Measurements from ENCODE around the gene NHEJ1.
"Not testable (repeated sequence)": the region's sequence is repeated elsewhere in the genome, so short reads cannot be mapped to it uniquely, and the experiment has no call there.

NHEJ1 gene, protein sequence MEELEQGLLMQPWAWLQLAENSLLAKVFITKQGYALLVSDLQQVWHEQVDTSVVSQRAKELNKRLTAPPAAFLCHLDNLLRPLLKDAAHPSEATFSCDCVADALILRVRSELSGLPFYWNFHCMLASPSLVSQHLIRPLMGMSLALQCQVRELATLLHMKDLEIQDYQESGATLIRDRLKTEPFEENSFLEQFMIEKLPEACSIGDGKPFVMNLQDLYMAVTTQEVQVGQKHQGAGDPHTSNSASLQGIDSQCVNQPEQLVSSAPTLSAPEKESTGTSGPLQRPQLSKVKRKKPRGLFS

DNA sequence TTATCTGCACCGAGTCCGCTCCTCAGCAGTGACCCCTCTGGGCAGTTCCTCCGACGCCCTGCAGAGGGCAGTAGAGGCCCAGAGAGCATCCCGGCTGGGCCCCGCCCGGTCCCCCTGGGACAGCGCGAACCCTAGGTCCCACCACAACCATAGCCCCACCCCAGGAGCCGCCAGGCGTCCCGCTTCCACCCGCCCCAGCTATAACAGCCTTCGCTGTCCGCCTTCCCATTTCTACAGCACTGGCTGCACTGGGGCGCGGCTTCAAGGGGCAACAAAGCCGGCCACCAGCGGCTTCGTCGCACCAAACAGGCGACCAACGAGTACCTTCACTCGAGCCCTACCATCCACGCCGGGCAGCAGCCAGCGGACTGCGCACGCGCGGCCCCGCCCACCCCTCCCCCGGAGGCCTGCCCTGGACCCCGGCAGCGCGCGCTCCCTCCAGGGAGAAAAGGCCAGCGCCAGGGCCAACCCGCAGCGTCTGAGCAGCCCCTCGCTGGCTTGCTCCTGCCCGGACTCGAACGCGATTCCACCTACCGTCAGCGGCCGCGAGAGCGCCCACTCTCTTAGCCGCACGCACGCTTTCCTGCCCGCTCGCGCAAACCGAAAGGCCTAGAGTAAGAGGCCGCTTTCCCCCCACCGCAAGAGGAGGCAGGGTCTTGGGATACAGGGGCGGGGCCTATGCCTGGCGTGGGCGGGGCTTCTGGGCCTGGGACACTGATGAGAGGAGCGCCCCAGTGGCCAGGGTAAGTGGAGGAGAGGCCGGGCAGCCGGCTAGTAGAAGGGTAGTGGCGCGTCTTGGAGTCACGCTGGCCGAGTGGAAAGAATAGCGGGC is at the start of gene NHEJ1:
Gene NHEJ1 (minus strand): TSS at position 630 of the 832 bp plus-strand sequence. CDS start 2,453 bp downstream, outside the sequence.
- DNase-seq, result peak; percentile 87

DNA sequence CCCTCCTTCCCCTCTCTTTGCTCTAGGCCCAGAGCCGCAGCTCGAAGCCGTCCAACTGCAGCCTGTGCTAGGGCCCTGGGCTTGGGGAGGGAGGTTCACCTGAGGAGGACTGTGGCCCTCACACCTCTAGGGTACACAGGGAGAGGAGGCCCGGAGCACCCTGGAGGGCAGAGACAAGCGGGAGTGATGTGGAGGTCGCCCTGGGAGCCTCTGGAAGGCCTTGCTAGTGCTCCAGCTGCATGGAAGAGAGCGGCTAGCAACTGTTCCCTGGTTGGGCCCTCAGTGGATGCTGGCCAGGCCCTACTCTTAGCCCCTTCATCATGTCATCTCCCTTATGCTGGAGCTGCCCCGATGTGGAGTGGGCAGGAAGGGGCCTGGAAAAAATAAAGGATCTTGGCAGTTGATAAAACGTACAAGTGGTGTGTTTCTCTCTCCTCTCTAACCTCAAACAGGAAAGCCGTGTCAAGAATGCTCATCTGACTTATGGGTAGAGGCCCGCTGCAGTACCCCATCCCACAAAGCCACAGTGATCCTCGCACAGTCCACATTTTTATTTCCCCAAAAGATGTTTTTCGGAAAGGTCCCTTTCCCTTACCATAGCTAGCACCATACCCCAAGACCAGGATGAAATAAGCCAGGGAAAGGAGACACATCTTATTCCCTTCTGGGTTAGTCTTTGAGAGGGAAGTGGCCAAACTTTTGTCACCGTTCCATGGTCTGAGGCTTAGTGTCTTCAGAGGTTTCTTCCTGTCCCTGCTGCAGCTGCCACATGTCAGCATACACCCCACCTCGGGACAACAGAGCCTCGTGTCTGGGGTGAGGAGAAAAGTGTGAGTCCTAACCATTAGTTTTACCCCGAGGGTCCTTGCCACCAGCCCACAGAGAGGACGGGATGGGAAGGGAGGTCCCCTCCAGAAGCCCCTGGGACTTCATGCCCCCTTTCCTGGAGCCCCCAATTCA is 48.9 kb upstream of the NHEJ1 start:
- no peak for DNase-seq

DNA sequence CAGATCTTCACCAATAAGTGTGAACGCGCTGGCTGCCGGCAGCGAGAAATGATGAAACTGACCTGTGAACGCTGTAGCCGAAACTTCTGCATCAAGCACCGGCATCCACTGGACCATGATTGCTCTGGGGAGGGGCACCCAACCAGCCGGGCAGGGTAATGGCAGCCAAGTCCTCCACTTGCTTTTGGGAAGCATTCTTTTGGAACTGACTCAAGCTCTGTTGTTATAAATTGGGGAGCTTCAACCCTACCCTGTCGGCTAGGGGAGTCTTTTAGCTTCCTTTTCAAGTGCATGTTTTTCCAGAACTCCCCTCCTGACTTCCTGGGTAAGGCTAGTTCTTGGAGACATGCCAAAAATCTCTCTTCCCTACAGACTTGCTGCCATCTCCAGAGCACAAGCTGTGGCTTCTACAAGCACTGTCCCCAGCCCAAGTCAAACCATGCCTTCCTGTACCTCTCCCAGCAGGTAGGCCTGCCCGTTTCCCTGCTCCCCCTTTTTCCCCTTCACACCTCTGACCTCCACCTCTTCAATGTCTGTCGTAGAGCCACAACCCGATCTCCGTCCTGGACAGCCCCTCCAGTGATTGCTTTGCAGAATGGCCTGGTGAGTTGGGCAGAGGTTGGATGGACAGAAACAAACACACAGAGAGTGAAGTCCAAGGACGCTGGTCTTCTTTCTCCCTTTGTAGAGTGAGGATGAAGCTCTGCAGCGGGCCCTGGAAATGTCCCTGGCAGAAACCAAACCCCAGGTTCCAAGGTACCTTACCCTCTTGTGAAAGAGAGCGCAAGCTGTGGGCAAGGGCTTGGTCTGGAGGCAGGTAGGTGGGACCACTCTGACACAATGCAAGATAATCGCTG is 47.5 kb upstream of the NHEJ1 start:
- no peak for DNase-seq

DNA sequence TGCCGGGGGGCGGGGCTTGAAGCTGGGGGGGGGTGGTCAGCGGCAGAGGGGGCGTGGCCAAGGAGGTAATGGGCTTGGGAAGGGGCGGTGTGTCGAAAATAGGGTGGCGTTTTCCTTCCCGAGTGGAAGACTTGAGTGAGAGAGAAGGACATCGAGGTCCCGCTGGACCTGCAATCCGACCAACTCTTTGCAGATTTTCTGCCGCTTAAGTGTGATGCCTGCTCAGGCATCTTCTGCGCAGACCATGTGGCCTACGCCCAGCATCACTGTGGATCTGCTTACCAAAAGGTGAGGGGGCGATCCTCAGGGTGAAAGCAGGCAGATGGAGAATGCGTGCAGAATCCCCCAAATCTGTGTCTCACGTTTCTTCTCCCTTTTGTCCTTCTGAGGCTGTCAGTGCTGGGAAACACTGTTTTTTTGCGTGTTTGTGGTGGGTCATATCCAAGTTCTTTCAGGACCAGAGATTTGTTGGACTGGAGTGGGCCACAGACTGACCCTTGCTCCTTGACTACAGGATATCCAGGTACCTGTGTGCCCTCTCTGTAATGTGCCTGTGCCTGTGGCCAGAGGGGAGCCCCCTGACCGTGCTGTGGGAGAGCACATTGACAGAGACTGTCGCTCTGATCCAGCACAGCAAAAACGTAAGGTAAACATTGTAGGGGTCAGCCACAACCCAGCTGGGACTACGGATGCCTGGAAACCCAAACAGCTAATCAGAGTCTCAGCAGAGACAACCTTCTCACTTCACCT is 46.7 kb upstream of the NHEJ1 start:
- no peak for DNase-seq

DNA sequence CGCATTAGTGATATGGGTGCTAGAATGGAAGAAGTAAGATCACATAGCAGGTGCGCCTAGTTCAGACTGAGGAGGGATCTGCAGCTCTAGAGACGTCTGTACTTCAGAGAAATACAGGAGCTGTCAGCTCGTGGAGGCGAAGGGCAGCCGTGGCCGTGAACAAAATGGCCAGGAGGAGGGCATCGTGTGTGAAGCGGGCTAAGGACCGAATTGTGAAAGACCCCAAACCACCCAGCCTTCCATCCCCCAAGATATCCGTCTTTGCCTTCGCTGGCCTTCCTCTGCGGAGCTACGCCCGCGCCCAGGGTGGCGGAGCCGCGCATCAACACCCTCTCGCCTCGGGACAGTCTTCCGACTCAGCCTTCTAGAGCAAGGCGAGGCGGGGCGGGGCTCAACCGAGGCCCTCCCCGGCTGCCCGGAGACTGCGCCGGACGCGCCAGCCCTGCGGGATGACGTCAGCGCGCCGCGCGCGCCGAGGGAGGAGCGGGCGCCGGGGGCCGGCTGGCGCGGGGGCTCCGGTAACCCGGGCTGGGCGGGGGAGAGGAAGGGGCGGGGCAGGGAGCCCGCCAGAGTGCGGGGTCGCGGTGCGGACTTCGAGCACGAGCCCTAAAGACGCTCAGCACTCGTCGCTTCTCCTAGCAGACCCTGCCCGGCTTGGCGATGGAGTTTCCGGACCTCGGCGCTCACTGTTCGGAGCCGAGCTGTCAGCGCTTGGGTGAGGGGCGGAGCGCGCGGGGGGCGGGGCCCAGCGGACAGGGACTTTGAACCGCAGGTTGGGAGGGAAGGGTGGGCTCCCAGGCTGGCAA is 45.9 kb upstream of the NHEJ1 start, which contains the start of gene ZFAND2B:
Gene ZFAND2B (plus strand): TSS at position 455 of the 806 bp plus-strand sequence. CDS start 206 bp downstream, at position 661.
- peak; percentile 95 for DNase-seq

DNA sequence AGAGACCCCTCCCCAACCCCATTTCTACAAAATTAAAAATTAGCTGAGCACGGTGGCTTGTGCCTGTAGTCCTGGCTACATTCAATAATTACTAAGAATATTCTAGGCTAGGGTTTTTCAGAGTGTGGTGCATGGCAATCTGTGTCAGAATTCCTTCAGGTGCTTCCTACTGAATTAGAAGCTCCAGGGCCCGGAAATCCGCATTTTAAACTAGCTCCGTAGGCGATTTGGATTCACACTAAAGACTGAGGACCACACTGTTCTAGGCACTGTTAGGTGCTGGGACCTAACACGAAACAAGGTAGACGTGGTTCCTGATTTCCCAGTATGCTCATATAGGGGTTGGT is 45.3 kb upstream of the NHEJ1 start:
- DNase-seq, result no peak

DNA sequence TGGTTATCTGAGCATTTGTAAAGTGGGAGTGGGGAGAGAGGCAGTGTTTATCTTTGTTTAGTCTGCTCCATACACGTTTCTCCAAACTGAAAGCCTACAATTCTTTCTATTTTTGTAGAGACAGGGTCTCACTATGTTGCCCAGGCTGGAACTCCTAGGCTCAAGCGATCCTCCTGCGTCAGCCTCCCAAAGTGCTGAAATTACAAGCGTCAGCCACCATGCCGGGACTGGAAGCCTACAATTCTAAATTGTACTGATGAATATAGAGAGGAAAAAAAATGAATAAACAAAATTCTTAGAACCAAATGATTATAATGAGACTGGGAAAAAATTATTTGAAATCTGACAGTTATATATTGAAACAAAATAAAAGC is 44.5 kb upstream of the NHEJ1 start:
- DNase-seq, result no peak

DNA sequence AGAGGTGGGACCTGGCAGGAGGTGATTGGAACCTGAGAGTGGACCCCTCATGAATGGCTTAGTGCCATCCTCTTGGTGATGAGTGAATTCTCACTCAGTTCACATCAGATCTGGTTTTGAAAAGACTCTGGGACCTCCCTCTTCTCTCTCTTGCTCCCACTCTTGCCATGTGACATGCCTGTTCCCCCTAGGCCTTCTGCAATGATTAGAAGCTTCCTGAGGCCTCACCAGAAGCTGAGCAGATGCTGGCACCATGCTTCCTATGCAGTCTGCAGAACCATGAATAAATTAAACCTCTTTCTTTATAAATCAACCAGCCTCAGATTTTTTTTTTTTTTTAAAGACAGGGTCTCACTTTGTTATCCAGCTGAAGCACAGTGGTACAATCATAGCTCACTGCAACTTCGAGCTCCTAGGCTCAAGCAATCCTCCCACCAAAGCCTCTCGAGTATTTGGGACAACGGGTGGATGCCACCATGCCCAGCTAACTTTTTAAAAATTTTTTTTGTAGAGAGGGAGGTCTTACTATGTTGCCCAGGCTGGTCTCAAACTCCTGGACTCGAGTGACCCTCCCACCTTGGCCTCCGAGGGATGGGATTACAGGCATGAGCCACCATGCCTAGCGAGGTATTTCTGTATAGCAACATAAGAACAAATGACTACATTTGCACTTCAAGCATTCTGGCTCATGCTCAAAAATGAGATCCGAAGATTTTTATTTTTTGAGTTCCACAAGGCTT is 44.0 kb upstream of the NHEJ1 start:
- no peak for DNase-seq

DNA sequence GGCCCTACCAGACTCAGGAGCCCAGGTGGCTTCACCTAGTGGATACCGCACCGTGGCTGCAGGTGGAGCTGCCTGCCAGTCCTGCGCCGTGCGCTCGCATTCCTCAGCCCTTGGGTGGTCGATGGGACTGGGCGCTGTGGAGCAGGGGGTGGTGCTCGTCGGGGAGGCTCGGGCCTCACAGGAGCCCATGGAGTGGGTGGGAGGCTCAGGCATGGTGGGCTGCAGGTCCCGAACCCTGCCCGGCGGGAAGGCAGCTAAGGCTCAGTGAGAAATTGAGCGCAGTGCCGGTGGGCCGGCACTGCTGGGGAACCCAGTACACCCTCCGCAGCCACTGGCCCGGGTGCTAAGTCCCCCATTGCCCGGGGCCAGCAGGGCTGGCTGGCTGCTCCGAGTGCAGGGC is 40.7 kb upstream of the NHEJ1 start:
- not testable (repeated sequence) for DNase-seq

DNA sequence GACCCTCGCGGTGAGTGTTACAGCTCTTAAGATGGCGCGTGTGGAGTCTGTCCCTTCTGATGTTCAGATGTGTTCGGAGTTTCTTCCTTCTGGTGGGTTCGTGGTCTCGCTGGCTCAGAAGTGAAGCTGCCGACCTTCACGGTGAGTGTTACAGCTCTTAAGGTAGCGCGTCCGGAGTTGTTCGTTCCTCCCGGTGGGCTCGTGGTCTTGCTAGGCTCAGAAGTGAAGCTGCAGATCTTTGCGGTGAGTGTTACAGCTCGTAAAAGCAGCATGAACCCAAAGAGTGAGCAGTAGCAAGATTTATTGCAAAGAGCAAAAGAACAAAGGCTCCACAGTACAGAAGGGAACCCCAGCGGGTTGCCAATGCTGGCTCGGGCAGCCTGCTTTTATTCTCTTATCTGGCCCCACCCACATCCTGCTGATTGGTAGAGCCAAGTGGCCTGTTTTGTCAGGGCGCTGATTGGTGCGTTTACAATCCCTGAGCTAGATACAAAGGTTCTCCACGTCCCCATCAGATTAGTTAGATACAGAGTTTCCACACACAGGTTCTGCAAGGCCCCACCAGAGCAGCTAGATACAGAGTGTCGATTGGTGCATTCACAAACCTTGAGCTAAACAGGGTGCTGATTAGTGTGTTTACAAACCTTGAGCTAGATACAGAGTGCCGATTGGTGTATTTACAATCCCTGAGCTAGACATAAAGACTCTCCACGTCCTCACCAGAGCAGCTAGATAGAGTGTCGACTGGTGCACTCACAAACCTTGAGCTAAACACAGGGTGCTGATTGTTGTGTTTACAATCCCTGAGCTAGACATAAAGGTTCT is 40.1 kb upstream of the NHEJ1 start:
- not testable (repeated sequence) for DNase-seq

DNA sequence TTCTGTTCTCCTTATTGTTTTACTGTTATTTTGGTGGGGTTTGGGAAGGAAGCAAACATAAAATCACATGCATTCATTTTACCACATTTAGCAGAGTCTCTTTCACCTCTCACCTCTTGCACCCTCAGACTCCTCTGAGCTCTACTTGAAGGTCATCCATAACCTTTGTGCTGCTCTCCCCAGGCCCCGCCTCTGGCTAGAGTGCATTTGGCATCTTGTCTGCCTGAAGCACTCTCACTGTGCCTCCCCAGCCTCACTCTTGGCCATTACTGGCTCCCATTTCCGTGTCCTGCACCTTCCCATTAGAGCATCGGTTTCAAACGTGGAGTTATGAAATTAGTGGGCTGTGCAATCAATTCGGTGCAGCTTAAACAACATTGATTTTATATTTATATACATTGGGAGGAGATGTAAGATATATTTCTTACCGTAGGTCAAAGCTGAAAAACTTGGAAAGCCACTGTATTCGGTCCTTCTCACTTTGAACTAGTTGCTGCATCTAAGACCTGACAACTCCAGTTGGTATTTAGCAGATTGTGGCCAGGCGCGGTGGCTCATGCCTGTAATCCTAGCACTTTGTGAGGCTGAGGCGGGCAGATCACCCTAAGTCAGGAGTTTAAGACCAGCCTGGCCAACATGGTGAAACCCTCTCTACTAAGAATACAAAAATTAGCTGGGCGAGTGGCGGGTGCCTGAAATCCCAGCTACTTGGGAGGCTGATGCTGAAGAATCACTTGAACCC is 39.0 kb upstream of the NHEJ1 start:
- DNase-seq, result no peak

DNA sequence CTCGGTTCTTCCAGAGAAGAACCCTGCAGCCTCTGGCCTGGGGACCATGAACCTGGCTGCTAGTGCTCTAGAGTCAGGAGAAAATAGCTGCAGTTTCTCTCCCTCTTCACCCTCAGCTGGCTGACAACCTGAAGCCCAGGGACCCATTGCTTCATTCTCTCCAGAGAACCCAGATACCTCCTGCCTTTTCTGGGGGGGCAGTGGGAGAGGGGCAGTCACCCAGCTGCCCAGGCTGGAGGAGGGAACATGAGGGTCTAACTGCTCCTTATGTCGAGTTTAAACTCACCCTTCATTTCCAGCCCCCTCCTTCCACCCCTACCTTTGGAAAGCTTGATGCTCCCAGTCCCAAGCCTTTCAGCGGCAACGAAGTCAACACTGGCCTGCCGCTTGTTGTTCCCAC is 38.4 kb upstream of the NHEJ1 start:
- no peak for DNase-seq

DNA sequence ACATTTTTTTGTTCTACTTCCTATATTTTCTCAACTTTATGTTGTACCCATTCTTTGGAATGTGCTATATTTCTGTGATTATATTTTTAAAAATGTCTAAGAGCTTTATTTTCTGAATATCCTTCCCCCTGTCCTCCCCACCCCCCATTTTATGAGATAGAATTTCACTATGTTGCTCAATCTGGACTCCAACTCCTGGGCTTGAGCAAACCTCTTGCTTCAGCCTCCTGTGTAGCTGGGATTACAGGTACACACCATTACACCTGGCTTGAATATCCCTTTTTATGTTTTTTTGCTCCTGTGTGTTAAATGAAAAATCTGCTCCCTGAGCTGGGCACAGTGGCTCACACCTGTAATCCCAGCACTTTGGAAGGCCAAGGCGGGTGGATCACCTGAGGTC is 36.8 kb upstream of the NHEJ1 start:
- DNase-seq, result no peak

DNA sequence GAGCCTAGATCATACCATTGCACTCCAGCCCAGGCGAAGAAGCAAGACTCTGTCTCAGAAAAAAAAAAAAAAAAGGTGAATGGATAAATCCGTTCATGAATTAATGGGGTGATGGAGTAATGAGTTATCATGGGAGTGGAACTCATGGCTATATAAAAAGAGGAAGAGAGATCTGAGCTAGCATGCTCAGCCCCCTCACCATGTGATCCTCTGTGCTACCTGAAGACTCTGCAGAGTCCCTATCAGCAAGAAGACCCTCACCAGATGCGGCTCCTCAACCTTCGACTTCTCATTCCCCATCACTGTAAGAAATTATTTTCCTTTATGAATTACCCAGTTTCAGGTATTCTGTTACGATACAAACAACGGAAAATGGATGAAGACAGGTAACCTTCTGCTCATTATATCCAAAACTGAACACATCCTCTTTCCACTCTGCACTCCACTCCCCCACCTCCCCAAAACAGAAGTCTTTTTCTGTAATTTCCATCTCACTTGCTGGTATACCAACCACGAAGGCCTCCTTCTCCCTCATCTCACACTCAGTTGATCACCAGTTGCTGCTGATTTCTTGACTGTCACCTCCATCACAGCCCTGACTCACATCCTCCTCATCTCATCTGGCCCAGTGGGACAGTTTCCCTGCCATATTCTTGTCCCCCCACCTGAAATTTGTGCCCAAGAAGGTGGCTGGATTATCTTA is 26.3 kb upstream of the NHEJ1 start:
- DNase-seq, result no peak

DNA sequence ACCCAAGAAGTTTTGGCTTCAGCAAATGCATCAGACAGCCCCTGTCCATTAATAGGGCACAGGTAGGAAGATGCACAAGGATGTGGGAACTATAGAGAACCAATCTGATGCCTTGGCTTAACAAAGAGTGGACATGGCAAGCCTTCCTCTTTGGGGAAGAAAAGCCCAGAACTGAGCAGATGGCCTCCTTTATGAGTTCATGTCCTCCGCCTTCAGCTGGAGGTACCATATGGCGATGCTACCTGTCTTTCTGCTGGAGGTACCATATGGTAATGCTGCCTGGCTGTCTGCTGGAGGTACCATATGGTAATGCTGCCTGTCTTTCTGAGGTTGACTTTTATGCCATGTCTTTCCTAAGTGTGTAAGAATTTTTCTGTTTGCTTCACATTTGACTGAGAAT is 23.5 kb upstream of the NHEJ1 start:
- DNase-seq, result no peak

DNA sequence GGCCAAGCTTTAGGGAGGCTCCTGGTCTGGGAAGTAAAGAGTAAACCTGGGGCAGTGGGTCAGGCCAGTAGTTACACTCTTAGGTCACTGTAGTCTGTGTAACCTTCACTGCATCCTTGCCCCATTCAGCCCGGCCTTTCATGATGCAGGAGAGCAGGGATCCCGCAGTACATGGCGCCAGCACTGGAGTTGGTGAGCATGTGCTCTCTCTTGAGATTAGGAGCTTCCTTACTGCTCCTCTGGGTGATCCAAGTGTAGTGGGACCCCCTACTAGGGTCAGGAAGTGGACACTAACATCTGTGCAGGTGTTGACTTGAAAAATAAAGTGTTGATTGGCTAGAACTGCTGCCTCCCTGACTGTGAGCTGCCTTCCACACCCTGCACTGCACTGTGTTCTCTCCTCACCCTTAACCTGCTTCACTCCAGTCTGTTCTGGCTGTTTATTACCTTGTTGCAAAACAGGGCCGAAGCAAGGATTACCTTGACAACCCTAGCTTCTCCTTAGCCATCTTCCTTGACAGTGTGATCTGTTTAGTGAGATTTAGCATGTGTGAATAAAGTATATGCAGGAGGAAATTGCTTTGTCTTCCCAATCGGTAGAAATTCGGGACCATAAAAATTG is 22.6 kb upstream of the NHEJ1 start:
- DNase-seq, result no peak

All from NCI-H345 (cell line).